Measurements from ENCODE around the gene SEPSECS.
A peak's percentile ranks its signal among the peaks of the same experiment; 100 is the strongest.

Gene SEPSECS

GRCh38 chr4:25159837-25160713, at the start of gene SEPSECS:
TSS of gene SEPSECS (minus strand) at chr4:25160449. CDS start at chr4:25160369, 80 bp downstream.
- peak; percentile 93 for DNase-seq (ENCODE audit: extremely low read depth, low read depth)
- TF ChIP-seq, protein P1, sequence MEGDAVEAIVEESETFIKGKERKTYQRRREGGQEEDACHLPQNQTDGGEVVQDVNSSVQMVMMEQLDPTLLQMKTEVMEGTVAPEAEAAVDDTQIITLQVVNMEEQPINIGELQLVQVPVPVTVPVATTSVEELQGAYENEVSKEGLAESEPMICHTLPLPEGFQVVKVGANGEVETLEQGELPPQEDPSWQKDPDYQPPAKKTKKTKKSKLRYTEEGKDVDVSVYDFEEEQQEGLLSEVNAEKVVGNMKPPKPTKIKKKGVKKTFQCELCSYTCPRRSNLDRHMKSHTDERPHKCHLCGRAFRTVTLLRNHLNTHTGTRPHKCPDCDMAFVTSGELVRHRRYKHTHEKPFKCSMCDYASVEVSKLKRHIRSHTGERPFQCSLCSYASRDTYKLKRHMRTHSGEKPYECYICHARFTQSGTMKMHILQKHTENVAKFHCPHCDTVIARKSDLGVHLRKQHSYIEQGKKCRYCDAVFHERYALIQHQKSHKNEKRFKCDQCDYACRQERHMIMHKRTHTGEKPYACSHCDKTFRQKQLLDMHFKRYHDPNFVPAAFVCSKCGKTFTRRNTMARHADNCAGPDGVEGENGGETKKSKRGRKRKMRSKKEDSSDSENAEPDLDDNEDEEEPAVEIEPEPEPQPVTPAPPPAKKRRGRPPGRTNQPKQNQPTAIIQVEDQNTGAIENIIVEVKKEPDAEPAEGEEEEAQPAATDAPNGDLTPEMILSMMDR (IDR thresholded peaks at IDR 0.05; ENCODE audit: low read depth, low read length), result no peak

GRCh38 chr4:25209702-25210101, 49.5 kb upstream of the SEPSECS start:
- DNase-seq (ENCODE audit: extremely low read depth, low read depth), result no peak
- TF ChIP-seq, protein P1 (IDR thresholded peaks at IDR 0.05; ENCODE audit: low read depth, low read length), result no peak

DNA sequence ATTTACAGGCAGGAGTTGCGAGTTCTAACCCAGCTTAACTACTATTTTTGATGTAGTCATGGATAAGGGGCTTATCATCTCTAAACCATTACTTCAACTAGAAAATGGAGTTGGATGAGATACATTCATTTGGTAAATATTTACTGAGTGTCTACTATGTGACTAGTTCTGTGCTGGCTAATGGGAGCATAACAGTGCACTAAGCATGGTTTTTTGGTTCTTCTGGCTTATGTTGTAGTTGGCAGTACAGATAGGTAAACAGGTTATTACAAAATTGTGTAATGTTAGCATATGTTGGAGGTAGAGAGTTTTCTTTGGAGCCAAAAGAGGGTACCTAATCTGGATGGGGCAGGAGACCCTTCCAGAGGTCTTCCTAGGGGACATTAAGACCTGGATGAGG, 47.7 kb upstream of the SEPSECS start:
- DNase-seq (ENCODE audit: extremely low read depth, low read depth), result no peak
- TF ChIP-seq, protein P1 (IDR thresholded peaks at IDR 0.05; ENCODE audit: low read depth, low read length), result no peak

DNA sequence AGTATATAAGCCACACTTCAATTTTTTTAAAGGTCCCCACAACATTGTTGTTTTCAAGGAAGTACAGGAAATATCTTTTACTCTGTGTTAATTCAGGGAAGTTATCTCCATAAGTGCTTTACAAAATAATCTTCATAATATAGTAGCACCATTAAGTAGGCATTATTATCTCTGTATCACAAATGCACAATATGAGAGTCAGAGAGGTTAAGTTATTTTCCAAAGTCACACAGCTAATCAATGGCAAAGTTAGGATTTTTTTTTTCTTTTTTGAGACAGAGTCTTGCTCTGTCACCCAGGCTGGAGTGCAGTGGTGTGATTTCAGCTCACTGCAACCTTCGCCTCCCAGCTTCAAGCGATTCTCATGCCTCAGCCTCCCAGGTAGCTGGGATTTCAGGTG, 38.5 kb upstream of the SEPSECS start:
- TF ChIP-seq, protein P1 (IDR thresholded peaks at IDR 0.05; ENCODE audit: low read depth, low read length), result no peak
- DNase-seq (ENCODE audit: extremely low read depth, low read depth), result no peak

- DNase-seq (ENCODE audit: extremely low read depth, low read depth), result no peak
Observed at GRCh38 chr4:25190407-25190806, 30.2 kb upstream of the SEPSECS start.

GRCh38 chr4:25184056-25184455, 23.8 kb upstream of the SEPSECS start:
- TF ChIP-seq, protein P1 (IDR thresholded peaks at IDR 0.05; ENCODE audit: low read depth, low read length), result no peak
- DNase-seq (ENCODE audit: extremely low read depth, low read depth), result no peak

More at GRCh38 chr4:25190407-25190806, 30.2 kb upstream of the SEPSECS start:
- TF ChIP-seq, protein P1 (IDR thresholded peaks at IDR 0.05; ENCODE audit: low read depth, low read length), result no peak

DNA sequence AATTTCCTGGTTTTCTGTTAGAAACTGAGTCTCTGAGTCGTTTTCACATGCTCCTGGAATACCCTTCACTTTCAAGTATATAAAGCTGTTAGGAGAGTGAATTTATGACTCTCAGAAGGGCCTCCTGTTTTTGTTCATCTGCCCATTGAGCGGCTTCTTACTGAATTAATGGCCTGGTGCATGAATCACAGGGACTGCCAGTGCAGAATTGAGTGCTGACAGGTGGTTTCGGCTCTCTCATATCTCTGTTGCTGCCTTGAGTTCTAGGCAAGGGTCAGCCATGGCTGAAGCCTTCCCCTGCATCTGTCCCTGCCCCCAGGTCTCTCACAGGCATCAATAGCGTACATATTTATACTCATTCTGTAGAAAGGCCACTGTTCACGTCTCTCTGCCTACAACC, 22.7 kb upstream of the SEPSECS start:
- TF ChIP-seq, protein P1 (IDR thresholded peaks at IDR 0.05; ENCODE audit: low read depth, low read length), result no peak

More for the DNA sequence above, 22.7 kb upstream of the SEPSECS start:
- DNase-seq (ENCODE audit: extremely low read depth, low read depth), result no peak

All from AG09319 (cell line).